Stimulated activated naive CD8-positive, alpha-beta T cell treated with anti-CD3 and anti-CD28 coated beads, Interleukin-15, amount 100 ng/mL, for 72 hours (primary cell): Measurements from ENCODE around the gene CAMTA2.

Source experiments
- ATAC-seq: fragments of 150-1000 bp; cut with Tn5 transposase; 2 replicates; pipeline ENCODE4 v1.10.0; 2021; ENCODE audit warnings: mild to moderate bottlenecking, moderate library complexity
- DNase-seq, 2 donors: peaks; one replicate each; pipeline ENCODE4 v3.0.0; 2021 to 2022
- H3K27ac Mint-ChIP-seq, 2 donors: one replicate each; pipeline ENCODE4 v1.8.0; 2022; ENCODE audit warnings: mild to moderate bottlenecking in 2 of 2, mixed read lengths in 2 of 2, moderate library complexity in 2 of 2
- H3K27me3 Mint-ChIP-seq: one replicate; pipeline ENCODE4 v1.8.0; 2022; ENCODE audit warnings: mixed read lengths
- H3K4me1 Mint-ChIP-seq: one replicate; pipeline ENCODE4 v1.8.0; 2022; ENCODE audit warnings: mild to moderate bottlenecking, mixed read lengths
- H3K4me3 Mint-ChIP-seq, 2 donors: one replicate each; pipeline ENCODE4 v1.8.0; 2022; ENCODE audit warnings: mild to moderate bottlenecking in 2 of 2, mixed read lengths in 2 of 2, moderate library complexity in 1 of 2
- H3K9me3 Mint-ChIP-seq, 2 donors: one replicate each; pipeline ENCODE4 v1.8.0; 2022; ENCODE audit warnings: mixed read lengths in 2 of 2

CAMTA2 gene

DNA sequence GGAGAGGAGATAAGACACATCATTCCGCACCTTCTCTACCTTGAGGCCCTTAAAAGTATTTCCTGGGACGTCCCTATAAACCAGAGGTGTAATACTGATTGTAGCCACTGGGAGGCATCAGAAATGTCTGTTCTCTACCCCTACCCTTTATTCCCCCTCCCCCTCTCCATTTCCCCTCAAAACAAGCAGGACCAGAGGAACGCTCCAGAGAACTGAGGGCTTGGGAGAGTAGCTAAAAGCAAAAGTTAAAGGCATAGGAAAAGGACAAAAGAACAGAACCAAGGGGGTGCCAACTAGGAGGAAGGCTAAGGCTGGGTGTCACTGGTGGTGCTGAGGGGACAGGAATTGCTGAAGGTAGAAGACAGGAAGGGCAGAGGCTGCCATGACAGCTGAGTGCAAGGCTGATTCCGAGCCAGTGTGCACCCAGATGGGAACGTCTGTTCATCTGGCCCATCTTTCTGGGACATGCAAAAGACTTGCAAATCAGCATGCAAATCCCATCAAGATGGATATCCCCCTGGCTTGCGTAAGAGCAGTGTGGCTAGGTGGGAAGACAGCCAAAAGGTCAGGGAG, 6.7 kb downstream of the CAMTA2 start:
- H3K4me1 Mint-ChIP-seq = peaks cover 24% of the 10 kb centered on the region

DNA sequence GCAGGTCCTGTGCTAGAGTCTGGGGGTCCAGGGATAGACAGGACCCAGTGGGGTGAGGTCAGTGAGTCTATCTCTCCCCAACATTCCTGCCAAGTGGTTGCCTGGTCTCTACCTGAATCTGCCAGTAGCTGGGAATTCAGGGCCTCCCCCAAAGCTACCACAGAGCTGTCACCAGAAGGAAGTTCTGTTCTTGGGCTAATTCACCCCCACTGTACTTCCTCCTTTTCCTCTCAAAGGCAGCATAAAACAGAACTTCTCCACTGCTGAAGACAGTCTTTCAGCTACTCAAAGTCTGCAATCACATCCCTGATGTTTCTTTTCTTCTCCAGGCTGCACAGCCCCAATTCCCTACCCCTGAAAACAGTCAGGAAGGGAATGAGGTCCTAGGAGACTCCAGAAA, 8.7 kb downstream of the CAMTA2 start:
- Mint-ChIP-seq H3K27ac (no peak overlapping the region), H3K9me3 (no peaks in the 10 kb centered on the region), H3K27me3 (no peaks in the 10 kb centered on the region), H3K4me1 (peaks cover 24% of the 10 kb centered on the region), H3K4me3 (no peak overlapping the region)
- DNase-seq (no peak), ATAC-seq (no peak)

More for the DNA sequence above, 6.7 kb downstream of the CAMTA2 start:
- Mint-ChIP-seq H3K27ac (peak overlapping the region in 1 of 2 donors; percentile 59), H3K4me3 (peak overlapping the region in 1 of 2 donors; percentile 11), H3K27me3 (no peaks in the 10 kb centered on the region), H3K9me3 (no peaks in the 10 kb centered on the region)
- DNase-seq (peak; percentile 43 to 57), ATAC-seq (peak; percentile 84)

DNA sequence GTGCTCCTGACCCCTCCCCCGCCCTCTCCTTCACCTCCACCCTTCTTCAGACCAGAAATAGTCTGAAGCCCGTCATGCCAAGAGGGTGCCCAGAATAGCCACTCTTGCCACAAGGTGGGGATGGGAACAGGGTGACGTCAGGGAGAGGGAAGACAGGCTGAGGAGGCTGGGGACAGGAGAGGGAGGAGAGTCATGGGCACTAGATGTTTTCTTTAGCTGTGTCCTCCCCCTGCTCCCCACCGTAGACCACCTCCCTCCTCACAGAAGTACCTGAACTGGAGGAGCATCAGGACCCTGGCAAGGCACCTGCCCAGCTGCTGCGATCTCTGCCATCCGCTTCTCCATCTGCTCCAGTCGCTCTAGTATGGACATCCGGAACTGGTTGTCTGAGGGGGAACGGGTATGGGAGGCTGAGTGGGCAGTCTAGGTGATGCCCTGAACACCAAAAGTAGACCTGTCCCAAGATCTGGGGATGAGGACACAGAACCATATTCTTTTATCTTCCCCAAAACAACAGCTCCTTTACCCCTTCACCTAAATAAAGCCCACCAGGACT, 13.3 kb downstream of the CAMTA2 start:
- no peaks in the 10 kb centered on the region for H3K27me3 Mint-ChIP-seq
- H3K9me3 Mint-ChIP-seq = no peaks in the 10 kb centered on the region
- ATAC-seq (no peak), DNase-seq (no peak)
- H3K4me3 Mint-ChIP-seq = no peak overlapping the region
- H3K27ac Mint-ChIP-seq = peak overlapping the region; percentile 49 to 71
- H3K4me1 Mint-ChIP-seq = peaks cover 7% of the 10 kb centered on the region

DNA sequence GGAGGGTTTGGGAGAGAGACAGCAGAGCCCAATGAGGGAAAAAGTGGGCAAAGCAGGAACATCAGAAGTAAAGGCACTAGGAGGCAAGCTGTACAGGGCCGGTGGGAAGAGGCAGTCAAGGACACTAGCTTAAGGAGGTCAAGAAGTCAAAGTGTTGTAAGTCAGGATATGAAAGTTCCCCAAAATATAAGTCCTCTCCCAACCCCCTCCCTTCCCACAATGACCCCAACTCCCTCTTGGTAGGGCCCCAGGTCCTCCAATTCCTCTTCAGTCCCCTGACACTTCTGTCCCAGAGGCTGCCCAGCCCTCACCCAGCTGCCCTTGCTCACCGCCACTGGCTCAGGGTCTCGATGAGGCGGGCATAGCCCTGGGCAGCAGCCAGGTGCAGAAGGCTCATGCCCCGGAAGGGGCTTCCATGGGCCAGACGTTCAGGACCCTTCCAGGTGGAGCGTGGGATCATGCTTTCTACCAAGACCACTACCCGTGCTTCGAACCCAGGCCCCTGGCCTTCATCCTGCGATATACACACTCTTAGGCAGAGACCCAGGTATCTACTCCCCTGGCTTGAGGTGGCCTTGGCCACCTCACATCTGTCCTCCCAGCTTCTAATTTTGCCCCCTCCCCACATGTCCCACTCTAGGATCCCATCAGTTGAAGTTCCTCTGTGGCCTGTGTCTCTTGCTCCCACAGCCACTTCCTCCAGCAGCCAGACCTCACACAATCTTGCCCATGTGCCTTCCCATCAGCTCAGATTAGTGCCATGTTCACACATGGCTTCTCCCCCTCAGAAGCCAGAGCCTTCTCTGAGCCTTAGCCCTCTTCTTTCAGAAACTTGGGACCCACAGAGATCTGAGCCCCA, 14.0 kb downstream of the CAMTA2 start:
- DNase-seq = no peak
- Mint-ChIP-seq H3K9me3 (no peaks in the 10 kb centered on the region), H3K4me3 (no peak overlapping the region), H3K4me1 (peaks cover 7% of the 10 kb centered on the region), H3K27ac (peak overlapping the region; percentile 49 to 71), H3K27me3 (no peaks in the 10 kb centered on the region)
- ATAC-seq = no peak

DNA sequence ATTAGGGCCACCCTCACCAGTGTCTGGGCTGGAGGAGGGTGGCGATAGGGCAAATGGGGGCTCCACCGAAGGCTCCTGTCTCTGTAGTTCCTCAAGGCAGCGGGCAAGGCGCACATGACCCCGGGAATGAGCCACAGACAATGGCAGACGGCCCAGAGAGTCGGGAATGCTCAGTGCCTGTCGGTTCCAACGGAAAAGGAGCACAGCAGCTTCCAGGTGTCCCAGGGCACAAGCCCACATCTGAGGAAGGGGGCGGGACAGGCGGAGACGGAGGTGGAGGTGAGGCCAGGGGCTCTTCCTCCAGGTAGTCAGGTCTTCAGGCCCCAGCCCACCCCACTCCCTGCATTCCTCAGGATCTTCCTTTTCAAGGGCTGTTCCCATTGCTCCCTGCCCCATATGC, 14.7 kb downstream of the CAMTA2 start:
- Mint-ChIP-seq H3K27me3 (no peaks in the 10 kb centered on the region), H3K4me3 (no peak overlapping the region), H3K27ac (no peak overlapping the region), H3K9me3 (no peaks in the 10 kb centered on the region), H3K4me1 (peaks cover 7% of the 10 kb centered on the region)
- no peak for ATAC-seq
- no peak for DNase-seq

DNA sequence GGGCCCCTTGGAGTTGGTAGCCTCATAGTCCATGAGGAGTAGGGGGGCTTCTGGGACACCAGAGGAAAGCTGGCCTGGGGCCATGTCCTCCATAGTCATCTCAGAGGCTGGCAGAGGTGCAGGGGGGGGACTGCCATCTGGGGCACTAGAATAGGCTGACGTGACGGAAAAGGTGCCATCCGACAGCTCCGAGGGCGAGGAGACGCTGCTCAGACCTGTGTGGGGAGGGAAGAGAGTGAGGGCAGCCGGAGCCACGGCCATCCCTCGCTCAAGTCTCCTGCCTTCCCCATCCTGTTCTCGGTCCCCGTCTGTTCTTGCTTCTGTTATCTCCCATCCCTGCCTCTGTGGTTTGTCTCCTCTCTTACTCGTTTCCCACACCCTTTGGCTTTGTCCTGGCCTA, 15.2 kb downstream of the CAMTA2 start:
- Mint-ChIP-seq H3K9me3 (no peaks in the 10 kb centered on the region), H3K27me3 (no peaks in the 10 kb centered on the region), H3K27ac (no peak overlapping the region), H3K4me3 (no peak overlapping the region), H3K4me1 (peaks cover 7% of the 10 kb centered on the region)
- ATAC-seq = no peak
- no peak for DNase-seq

DNA sequence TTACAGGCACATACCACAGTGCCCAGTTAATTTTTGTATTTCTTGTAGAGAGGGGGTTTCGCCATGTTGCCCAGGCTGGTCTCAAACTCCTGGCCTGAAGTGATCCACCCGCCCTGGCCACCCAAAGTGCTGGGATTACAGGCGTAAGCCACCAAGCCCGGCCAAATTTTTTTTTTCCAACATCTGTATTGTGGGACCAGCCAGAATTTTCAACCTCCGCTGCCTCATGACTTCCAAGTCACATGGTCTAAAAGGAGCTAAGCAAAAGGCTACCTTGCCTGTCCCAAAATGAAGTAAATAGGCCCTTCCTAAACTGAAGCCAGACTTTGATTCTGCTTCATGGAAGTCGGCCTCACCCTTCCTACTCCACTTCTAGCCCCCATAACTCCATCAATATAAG, 15.6 kb downstream of the CAMTA2 start:
- no peak for DNase-seq
- H3K27ac Mint-ChIP-seq = peak overlapping the region in 1 of 2 donors; percentile 66
- H3K27me3 Mint-ChIP-seq = no peaks in the 10 kb centered on the region
- ATAC-seq = no peak
- no peak overlapping the region for H3K4me3 Mint-ChIP-seq
- H3K4me1 Mint-ChIP-seq = peaks cover 7% of the 10 kb centered on the region
- H3K9me3 Mint-ChIP-seq = no peaks in the 10 kb centered on the region

DNA sequence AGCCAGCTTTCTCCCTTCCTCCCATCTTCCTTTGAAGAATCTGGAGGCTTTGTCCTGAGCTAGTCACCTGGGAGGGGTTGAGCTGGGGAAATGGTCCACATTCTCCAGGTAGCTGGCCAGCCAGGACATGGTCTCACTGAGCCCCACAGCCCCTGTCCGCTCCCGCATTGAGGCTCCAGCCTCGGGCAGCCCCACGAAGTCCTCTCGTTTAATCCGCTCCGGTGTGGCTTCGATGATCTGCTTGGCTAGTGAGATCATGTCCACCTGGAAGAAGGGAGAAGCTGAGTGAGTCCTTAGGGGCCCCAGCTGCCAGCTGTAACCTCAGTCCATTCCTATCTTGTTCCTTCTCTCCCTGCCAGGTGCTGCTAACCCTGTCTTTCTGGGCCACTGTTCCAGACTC, 17.2 kb downstream of the CAMTA2 start:
- DNase-seq (no peak), ATAC-seq (no peak)
- Mint-ChIP-seq H3K9me3 (peaks cover 0 to 3% of the 10 kb centered on the region in 2 donors), H3K27me3 (no peaks in the 10 kb centered on the region), H3K4me3 (no peak overlapping the region), H3K4me1 (peaks cover 21% of the 10 kb centered on the region), H3K27ac (no peak overlapping the region)

DNA sequence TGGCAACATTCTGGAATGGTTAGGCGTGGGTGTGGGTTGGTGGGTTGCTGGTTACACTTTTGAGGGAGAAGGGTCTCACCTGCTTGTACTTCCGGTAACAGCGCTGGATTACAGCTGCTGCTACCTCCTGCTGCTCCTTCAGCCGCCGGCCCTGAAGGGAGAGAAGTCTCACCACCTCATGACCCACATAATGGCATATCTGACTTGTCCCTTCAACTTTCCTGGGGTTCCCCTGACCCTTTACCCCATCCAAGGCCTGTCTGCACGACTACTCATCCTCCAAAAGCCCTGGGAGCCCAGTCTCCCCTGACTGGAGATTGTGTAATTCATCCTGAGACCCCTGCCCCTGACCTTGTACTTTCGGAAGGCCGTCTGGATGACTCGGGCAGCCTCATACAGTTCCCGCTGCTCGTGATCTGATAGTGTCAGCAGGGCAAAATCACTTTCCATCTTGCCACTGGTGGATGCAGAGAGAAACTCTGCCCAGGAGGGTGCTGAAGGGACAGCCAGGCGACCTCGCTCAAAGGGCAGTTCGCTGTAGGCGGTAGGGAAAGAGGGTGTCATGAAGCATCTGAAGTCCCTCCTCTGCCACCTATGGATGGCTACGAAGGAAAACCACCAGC, 17.8 kb downstream of the CAMTA2 start:
- DNase-seq (peak in 1 of 2 donors; percentile 73), ATAC-seq (peak; percentile 49)
- H3K9me3 Mint-ChIP-seq = peaks cover 0 to 7% of the 10 kb centered on the region in 2 donors
- H3K4me1 Mint-ChIP-seq = peaks cover 24% of the 10 kb centered on the region
- no peaks in the 10 kb centered on the region for H3K27me3 Mint-ChIP-seq
- no peak overlapping the region for H3K4me3 Mint-ChIP-seq
- no peak overlapping the region for H3K27ac Mint-ChIP-seq

DNA sequence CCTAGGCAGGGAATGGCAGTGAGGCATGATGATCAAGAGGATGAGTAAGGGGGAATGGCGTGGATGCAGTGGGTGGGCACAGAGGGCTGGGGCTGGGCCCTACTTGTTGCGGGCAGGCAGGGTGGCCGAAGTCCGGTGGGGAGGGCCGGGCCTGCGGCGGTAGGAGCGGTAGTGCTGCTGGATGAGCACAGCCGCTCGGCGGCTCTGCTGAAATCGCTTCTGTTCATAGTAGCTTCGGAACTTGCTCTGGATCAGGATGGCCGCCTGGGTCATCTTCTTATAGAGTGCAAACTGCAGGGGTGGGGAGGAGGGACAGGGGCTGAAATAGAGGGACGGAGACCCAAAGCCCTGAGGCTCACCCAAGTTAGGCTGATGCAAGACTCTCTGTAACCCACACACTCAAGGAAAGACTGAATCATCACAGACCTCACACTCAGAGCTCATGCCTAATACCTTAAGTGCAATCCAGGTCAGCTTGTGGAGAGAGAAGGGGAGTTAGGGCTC, 18.4 kb downstream of the CAMTA2 start:
- no peaks in the 10 kb centered on the region for H3K27me3 Mint-ChIP-seq
- H3K9me3 Mint-ChIP-seq = peaks cover 0 to 7% of the 10 kb centered on the region in 2 donors
- H3K4me1 Mint-ChIP-seq = peaks cover 24% of the 10 kb centered on the region
- DNase-seq (peak; percentile 77 to 84), ATAC-seq (peak; percentile 73)
- H3K27ac Mint-ChIP-seq = no peak overlapping the region
- H3K4me3 Mint-ChIP-seq = no peak overlapping the region

DNA sequence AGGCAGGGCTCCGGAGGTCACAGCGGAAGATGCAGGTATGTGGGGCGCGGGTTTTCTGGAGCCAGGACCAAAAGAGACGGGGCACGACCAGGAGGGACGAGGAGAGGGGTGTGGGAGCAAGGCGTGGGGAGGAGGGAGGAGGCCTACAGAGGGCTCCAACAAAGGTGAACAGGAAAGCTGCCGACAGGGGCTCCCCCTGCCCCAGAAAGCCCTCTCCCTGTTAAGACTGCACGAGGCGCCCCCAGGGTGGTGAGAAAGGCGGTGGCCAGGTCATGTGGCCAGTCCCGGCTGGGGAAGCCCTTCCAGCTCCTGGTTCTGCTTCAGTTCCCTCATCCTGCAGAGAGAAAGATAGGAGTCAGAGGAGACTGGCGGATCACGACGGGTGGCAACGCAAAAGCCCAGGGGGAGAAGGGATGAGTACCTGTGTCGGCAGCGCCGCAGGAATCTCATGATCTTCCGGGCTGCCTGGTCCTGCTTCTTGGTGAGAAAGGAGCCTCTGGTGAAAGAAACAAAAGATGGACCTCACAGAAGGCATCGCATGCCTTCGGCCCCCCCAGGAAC, 18.9 kb downstream of the CAMTA2 start:
- Mint-ChIP-seq H3K27ac (no peak overlapping the region), H3K27me3 (no peaks in the 10 kb centered on the region), H3K4me3 (no peak overlapping the region), H3K9me3 (peaks cover 0 to 7% of the 10 kb centered on the region in 2 donors), H3K4me1 (peaks cover 20% of the 10 kb centered on the region)
- DNase-seq (peak in 1 of 2 donors; percentile 69), ATAC-seq (peak; percentile 4)

DNA sequence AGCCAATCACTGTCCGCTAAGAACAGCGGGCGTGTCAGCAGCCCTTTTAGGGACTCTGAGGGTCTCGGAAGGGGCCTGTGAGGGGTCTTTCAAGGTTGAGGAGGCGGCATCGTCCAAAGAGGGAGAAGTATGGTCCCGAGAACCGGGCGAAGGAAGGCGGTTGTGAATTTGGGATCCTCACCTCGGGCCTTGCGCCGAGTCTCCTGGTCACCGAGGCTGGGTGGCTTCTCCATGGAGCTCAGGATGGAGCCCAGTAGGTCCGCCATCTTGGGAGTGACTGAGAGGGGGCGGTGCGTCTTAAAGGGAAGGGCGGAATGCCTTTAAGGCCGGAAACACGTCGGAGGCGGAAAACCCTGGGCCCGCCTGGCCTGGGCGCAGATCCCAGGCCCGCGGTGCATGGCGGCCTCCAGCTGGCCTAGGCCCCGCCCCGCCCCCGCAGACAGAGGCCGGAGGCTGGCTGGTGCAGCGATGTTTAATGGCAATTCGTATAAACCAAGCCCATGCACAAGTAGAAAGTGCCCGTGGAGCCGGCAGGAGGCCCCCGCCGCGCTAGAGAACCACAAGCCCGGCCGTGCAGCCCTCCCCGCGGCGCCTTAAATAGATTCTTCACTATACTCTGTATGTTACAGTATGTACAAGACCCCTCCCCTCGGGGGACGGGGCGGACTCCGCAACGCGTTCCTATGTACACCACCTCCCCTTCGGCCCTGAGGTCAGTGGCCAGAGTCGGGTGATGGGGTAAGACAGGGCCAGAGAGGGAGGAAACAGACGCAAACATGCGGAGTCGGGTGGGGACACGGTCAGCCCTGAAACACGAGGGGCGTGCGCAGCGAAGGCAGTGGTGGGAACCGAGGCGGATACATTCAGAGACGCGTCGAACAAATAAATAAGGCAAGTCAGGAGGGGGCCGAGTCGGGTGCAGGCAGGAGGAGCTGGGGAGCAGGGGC, 19.7 kb downstream of the CAMTA2 start, which contains the start of gene SPAG7:
SPAG7 (minus strand) TSS at position 279 of the 947 bp plus-strand sequence; CDS start at position 266, 13 bp downstream.
- no peak within 1 kb of the TSS for H3K4me3 Mint-ChIP-seq
- ATAC-seq (peak; percentile 73), DNase-seq (peak; percentile 95 to 97)
- no peaks in the 10 kb centered on the region for H3K27me3 Mint-ChIP-seq
- H3K4me1 Mint-ChIP-seq = peaks cover 18% of the 10 kb centered on the region
- peak within 1 kb of the TSS in 1 of 2 donors; percentile 1 for H3K27ac Mint-ChIP-seq
- peaks cover 0 to 7% of the 10 kb centered on the region in 2 donors for H3K9me3 Mint-ChIP-seq

DNA sequence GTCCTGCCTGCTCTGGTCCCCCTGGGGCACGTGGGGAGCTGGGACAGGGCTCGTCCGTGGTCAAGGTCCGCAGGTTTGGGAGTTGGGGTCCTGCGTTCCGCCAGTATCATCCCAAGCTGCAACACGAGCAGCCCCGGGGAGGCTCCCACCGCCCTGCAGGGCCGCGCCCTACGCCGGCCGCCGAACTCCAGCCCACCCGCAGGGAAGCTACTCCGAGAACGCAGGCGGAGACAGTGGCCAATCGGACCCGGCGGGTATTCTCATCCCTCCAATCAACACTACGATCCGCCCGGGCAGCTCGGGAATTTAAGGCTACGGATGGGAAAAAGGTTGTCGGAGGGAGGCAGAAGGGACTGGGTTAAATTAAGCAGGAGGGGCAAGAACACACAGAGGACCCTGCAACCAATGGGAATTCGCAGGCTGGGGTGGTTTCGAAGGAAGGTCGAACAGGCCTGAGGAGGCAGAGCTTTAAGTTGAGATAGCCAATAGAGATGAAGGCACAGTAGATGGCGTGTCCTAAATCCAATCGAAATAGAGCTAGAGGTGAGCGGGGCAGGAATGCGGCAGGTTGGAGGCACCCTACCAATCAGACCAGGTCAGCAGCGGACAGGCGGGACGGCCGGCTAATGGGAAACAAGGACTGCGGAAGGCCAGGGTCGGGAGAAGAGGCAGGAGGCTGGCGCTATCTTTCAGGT, 20.5 kb downstream of the CAMTA2 start:
- peaks cover 0 to 7% of the 10 kb centered on the region in 2 donors for H3K9me3 Mint-ChIP-seq
- H3K4me1 Mint-ChIP-seq = peaks cover 18% of the 10 kb centered on the region
- H3K27ac Mint-ChIP-seq = peak overlapping the region in 1 of 2 donors; percentile 1
- DNase-seq (peak; percentile 90 to 93), ATAC-seq (peak; percentile 75)
- no peak overlapping the region for H3K4me3 Mint-ChIP-seq
- H3K27me3 Mint-ChIP-seq = no peaks in the 10 kb centered on the region
